Endothelial cell of umbilical vein (primary cell): ENCODE results near the gene RAD23B. TPM values are rescaled to one million over a fixed set of nuclear protein-coding genes. Genes with fewer than 3 reads are reported as not detected.

Experiments used
- BruUV-seq: library from RNA; stranded (reverse); fragments of 400-500 nt; replicated peaks from 2 replicates; lab custom pipeline; 2021; lab: Mats Ljungman, UMichigan
- CTCF ChIA-PET: fragments of 300-600, 350-600 bp; sonication (Branson Sonifier 250); formaldehyde crosslinking; loops from one replicate; lab custom pipeline; 2021; ENCODE audit warnings: antibody characterized with exemption, inconsistent platforms; lab: Charles Lee
- POLR2A ChIA-PET: fragments of 300-600, 350-600 bp; sonication (Branson Sonifier 250); formaldehyde crosslinking; loops from one replicate; lab custom pipeline; 2021; ENCODE audit warnings: antibody characterized with exemption, inconsistent platforms; lab: Charles Lee
- DNase-seq: peaks from one replicate; pipeline ENCODE4 v3.0.0-alpha.2; 2011; ENCODE audit warnings: low read depth, low spot score
- FAIRE-seq: peaks from 2 replicates; lab custom pipeline; 2011; peaks lifted over from hg19 to GRCh38; lab: Jason Lieb, UNC
- H2AFZ ChIP-seq: 2 replicates; pipeline ENCODE4 v1.6.0; 2012; ENCODE audit warnings: low read depth, low read length, control low read depth, inconsistent platforms
- H3K27ac ChIP-seq: 2 replicates; pipeline ENCODE4 v1.5.1; 2011; ENCODE audit warnings: low read depth, mild to moderate bottlenecking, control low read depth, low read length, moderate library complexity; ENCODE audit not compliant: insufficient read depth
- H3K27me3 ChIP-seq, 2 experiments: 2 replicates each; pipeline versions ENCODE4 v1.6.0 to v1.6.1; 2011; ENCODE audit warnings: low read length in 2 of 2, mixed read lengths in 1 of 2; ENCODE audit not compliant: control insufficient read depth in 2 of 2, insufficient read depth in 2 of 2
- H3K36me3 ChIP-seq, 2 experiments: 2 replicates in 1 of 2; 3 replicates in 1 of 2; pipeline ENCODE4 v1.5.1; 2011; ENCODE audit warnings: low read length in 2 of 2, mild to moderate bottlenecking in 1 of 2, moderate library complexity in 1 of 2; ENCODE audit not compliant: control insufficient read depth in 2 of 2, insufficient read depth in 2 of 2; ENCODE audit errors: extremely low read depth in 1 of 2
- H3K4me1 ChIP-seq: 3 replicates; pipeline ENCODE4 v1.5.1; 2011; ENCODE audit warnings: mild to moderate bottlenecking, low read length; ENCODE audit not compliant: control insufficient read depth, insufficient read depth; ENCODE audit errors: extremely low read depth
- H3K4me2 ChIP-seq: 2 replicates; pipeline ENCODE4 v1.6.1; 2011; ENCODE audit warnings: low read length, control low read depth, mixed read lengths; ENCODE audit not compliant: insufficient read depth
- H3K4me3 ChIP-seq, 3 experiments: fragments of 200-600 bp in 1 of 3; sonication (generic), shearing (Covaris generic) in 1 of 3; replicated peaks in 1 of 3; 2 replicates each; pipeline ENCODE4 v1.5.1; 2011 to 2016; ENCODE audit warnings: control low read depth in 3 of 3, low read length in 3 of 3, mild to moderate bottlenecking in 2 of 3, inconsistent platforms in 1 of 3, low read depth in 1 of 3, moderate library complexity in 1 of 3; ENCODE audit not compliant: insufficient read depth in 1 of 3
- H3K79me2 ChIP-seq: 2 replicates; pipeline ENCODE4 v1.6.0; 2012; ENCODE audit warnings: low read length, inconsistent platforms; ENCODE audit not compliant: control insufficient read depth, insufficient read depth
- H3K9ac ChIP-seq: replicated peaks from 2 replicates; pipeline ENCODE3; 2011; ENCODE audit warnings: low read length, control low read depth; ENCODE audit not compliant: insufficient read depth; ENCODE audit errors: extremely low read depth
- H3K9me1 ChIP-seq: replicated peaks from 3 replicates; pipeline ENCODE4 v1.6.0; 2011; ENCODE audit warnings: mild to moderate bottlenecking, low read length; ENCODE audit not compliant: control insufficient read depth, insufficient read depth; ENCODE audit errors: extremely low read depth
- H3K9me3 ChIP-seq: replicated peaks from 2 replicates; pipeline ENCODE4 v1.5.1; 2012; ENCODE audit warnings: low read length, inconsistent platforms; ENCODE audit not compliant: control insufficient read depth, insufficient read depth
- H4K20me1 ChIP-seq: replicated peaks from 2 replicates; pipeline ENCODE3; 2011; ENCODE audit warnings: mild to moderate bottlenecking, low read length; ENCODE audit not compliant: control insufficient read depth, insufficient read depth; ENCODE audit errors: extremely low read depth
- CTCF ChIP-seq, 2 donors: IDR thresholded peaks; 1 replicate in 1 of 2; 2 replicates in 1 of 2; pipeline ENCODE4 v1.5.1; 2011; ENCODE audit warnings: low read length in 2 of 2, mild to moderate bottlenecking in 2 of 2, moderate library complexity in 2 of 2, control low read depth in 1 of 2, inconsistent platforms in 1 of 2, low read depth in 1 of 2; ENCODE audit not compliant: insufficient read depth in 1 of 2; ENCODE audit errors: extremely low read depth in 1 of 2
- EZH2 ChIP-seq: IDR thresholded peaks from 2 replicates; pipeline ENCODE4 v1.6.1; 2012; ENCODE audit warnings: borderline replicate concordance, low read depth, mild to moderate bottlenecking, moderate library complexity, low read length, inconsistent platforms; ENCODE audit not compliant: severe bottlenecking
- FOS ChIP-seq: IDR thresholded peaks from 2 replicates; pipeline ENCODE4 v1.6.1; 2011; ENCODE audit warnings: mild to moderate bottlenecking, low read length, moderate library complexity, borderline replicate concordance; ENCODE audit not compliant: insufficient read depth
- GATA2 ChIP-seq: IDR thresholded peaks from 2 replicates; pipeline ENCODE4 v1.7.0; 2011; ENCODE audit warnings: low read depth, mild to moderate bottlenecking, moderate library complexity, mixed read lengths, low read length; ENCODE audit not compliant: insufficient read length, insufficient read depth
- JUN ChIP-seq: IDR thresholded peaks from 2 replicates; pipeline ENCODE4 v1.6.1; 2011; ENCODE audit warnings: borderline replicate concordance, low read depth; ENCODE audit not compliant: insufficient read length, insufficient read depth
- MAX ChIP-seq: IDR thresholded peaks from 2 replicates; pipeline ENCODE4 v1.6.1; 2011; ENCODE audit not compliant: insufficient read depth, insufficient read length
- MYC ChIP-seq: IDR thresholded peaks from one replicate; pipeline ENCODE4 v1.6.1; 2011; ENCODE audit warnings: mild to moderate bottlenecking, low read depth, low read length
- POLR2A ChIP-seq: IDR thresholded peaks from 2 replicates; pipeline ENCODE4 v1.6.1; 2012; ENCODE audit warnings: low read depth, mild to moderate bottlenecking, control low read depth, low read length
- POLR2AphosphoS5 ChIP-seq: IDR thresholded peaks from 2 replicates; pipeline ENCODE4 v1.6.1; 2012; ENCODE audit warnings: low read depth, mild to moderate bottlenecking, control low read depth, low read length, moderate library complexity; ENCODE audit not compliant: insufficient read depth
- dilution Hi-C: fragments of 300-500 bp; cut with MboI; formaldehyde crosslinking; loops from one replicate; pipeline ENCODE4 v1.15.0; 2019; ENCODE audit warnings: low sequenced_read_pairs; ENCODE audit not compliant: extremely low pct_ligation_motif_present
- intact Hi-C: fragments of 100-400 bp; cut with micrococcal nuclease; formaldehyde crosslinking; loops from one replicate; pipeline ENCODE4 v1.10.0; 2022
- polyA plus RNA-seq, 4 experiments: library from polyadenylated mRNA; depleted of rRNA in 3 of 4; stranded (reverse) in 3 of 4; unstranded in 1 of 4; fragments of >200 nt; gene quantifications; 2 replicates each; pipeline versions ENCODE4 v1.2.1 to v1.2.3, GENCODE V29; 2011 to 2012; ENCODE audit warnings: missing spikeins in 1 of 4
- total RNA-seq: library from RNA; stranded (reverse); gene quantifications from 2 replicates; pipeline ENCODE4 v1.2.3, GENCODE V29; 2021

RAD23B gene
- total and polyA plus RNA-seq, 2 donors (not counting 3 experiments of a cell fraction or from before 2014, with no cell fraction given) = 63.8 to 100 TPM

DNA sequence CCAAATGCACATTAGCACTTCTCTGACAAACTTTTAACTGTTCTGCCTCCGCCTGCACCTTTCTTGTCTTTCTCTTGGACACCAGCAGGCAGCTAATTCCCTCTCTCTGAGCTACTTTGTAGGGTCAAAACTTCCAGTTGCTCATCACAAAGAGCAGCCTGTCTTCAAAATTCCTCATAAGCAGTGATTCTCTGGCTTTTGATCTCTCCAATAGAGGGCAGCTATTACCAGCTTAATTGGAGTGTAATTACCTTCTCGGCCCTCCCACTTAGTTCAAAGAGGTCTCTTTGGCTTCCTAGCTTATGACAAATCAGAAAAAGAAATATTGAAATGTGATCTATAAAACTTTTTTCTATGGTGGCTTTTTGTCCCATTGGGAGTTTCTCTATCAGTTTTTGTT lies 43.6 kb upstream of the RAD23B start:
- H3K27ac ChIP-seq = no peak overlapping the region
- H2AFZ ChIP-seq = no peak overlapping the region
- no peaks in the 10 kb centered on the region for H3K36me3 ChIP-seq
- H3K4me1 ChIP-seq = no peaks in the 10 kb centered on the region
- no peaks in the 10 kb centered on the region for H3K79me2 ChIP-seq
- TF ChIP-seq EZH2 (no peak), GATA2 (no peak), FOS (no peak), MYC (no peak), MAX (no peak), POLR2A (no peak), CTCF (IDR thresholded peaks at IDR 0.05; ENCODE audit: extremely low read depth in 1 of 2, insufficient read depth in 1 of 2, low read depth in 1 of 2, low read length in 2 of 2) (no peak), JUN (no peak), POLR2AphosphoS5 (no peak)
- dilution Hi-C loops = no loop called here
- H3K9ac ChIP-seq = no peak overlapping the region
- no peaks in the 10 kb centered on the region for H3K27me3 ChIP-seq
- no peaks in the 10 kb centered on the region for H3K9me1 ChIP-seq
- no peak overlapping the region for H3K4me2 ChIP-seq
- BruUV-seq = no TSS peak
- intact Hi-C loops = loop anchor here (1.0 kb wide), 1 partner anchor 102 kb away; no protein-coding TSS in a partner anchor
- CTCF ChIA-PET = interaction anchor here (0.7 to 1.2 kb wide), 5 partner anchors 9 to 105 kb away, joined by 3 to 21 read pairs (median 4); no protein-coding TSS in a partner anchor
- peak; percentile 31 for DNase-seq
- no peaks in the 10 kb centered on the region for H3K9me3 ChIP-seq
- POLR2A ChIA-PET = no interaction called here
- no peak overlapping the region for H3K4me3 ChIP-seq
- FAIRE-seq = no peak
- no peaks in the 10 kb centered on the region for H4K20me1 ChIP-seq
